Left ventricle myocardium inferior (tissue), 1 donor: ENCODE results near the gene REELD1. TPM values are rescaled to one million over a fixed set of nuclear protein-coding genes. Genes with fewer than 3 reads are reported as not detected.

Experiments
- DNase-seq: peaks from one replicate; pipeline ENCODE4 v3.0.0-alpha.2; 2020
- H3K27ac ChIP-seq: fragments of 200-600 bp; replicated peaks from 2 replicates; pipeline ENCODE4 v1.8.0; 2021
- H3K27me3 ChIP-seq: fragments of 200-600 bp; 2 replicates; pipeline ENCODE4 v1.8.0; 2021; ENCODE audit warnings: low read depth
- H3K36me3 ChIP-seq: fragments of 200-600 bp; 2 replicates; pipeline ENCODE4 v1.8.0; 2021
- H3K4me1 ChIP-seq: fragments of 200-600 bp; 2 replicates; pipeline ENCODE4 v1.8.0; 2021
- H3K4me3 ChIP-seq: fragments of 200-600 bp; 2 replicates; pipeline ENCODE4 v1.8.0; 2021; ENCODE audit warnings: mild to moderate bottlenecking, moderate library complexity
- H3K9me3 ChIP-seq: fragments of 200-600 bp; replicated peaks from 2 replicates; pipeline ENCODE4 v1.8.0; 2021
- CTCF ChIP-seq: fragments of 200-600 bp; IDR thresholded peaks from 2 replicates; pipeline ENCODE4 v1.8.0; 2021; ENCODE audit warnings: antibody characterized with exemption, mild to moderate bottlenecking, borderline replicate concordance
- intact Hi-C: fragments of 100-400 bp; cut with micrococcal nuclease; formaldehyde crosslinking; loops from one replicate; pipeline ENCODE4 v1.11.0; 2022
- total RNA-seq: library from RNA; stranded (reverse); fragmentation: NEBNext Ultra II Directional; extraction: Animal tissue kit (Norgen Biotek cat#: 25700); gene quantifications from one replicate; pipeline ENCODE4 v1.2.1, GENCODE V29; 2021
- donor health status: DM: no; HTN: yes; CAD: no; lungs with severe emphysema.

REELD1 gene
- total RNA-seq, 1 donor from 2014 or later: not detected

GRCh38 chr4:146252969-146253611 lies 38.8 kb downstream of the REELD1 start:
- H3K4me1 ChIP-seq: no peaks in the 10 kb centered on the region
- intact Hi-C loops: no loop called here
- no peaks in the 10 kb centered on the region for H3K27me3 ChIP-seq
- H3K36me3 ChIP-seq: peaks cover 8% of the 10 kb centered on the region
- no peak for DNase-seq
- no peaks in the 10 kb centered on the region for H3K9me3 ChIP-seq
- no peak for TF ChIP-seq CTCF
- no peak overlapping the region for H3K4me3 ChIP-seq
- H3K27ac ChIP-seq: no peak overlapping the region

- intact Hi-C loops: no loop called here
- no peaks in the 10 kb centered on the region for H3K27me3 ChIP-seq
- no peak overlapping the region for H3K27ac ChIP-seq
- peaks cover 14% of the 10 kb centered on the region for H3K36me3 ChIP-seq
- no peak overlapping the region for H3K4me3 ChIP-seq
- no peaks in the 10 kb centered on the region for H3K9me3 ChIP-seq
- no peaks in the 10 kb centered on the region for H3K4me1 ChIP-seq
- no peak for TF ChIP-seq CTCF
- no peak for DNase-seq
These were observed 41.1 kb downstream of the REELD1 start for GRCh38 chr4:146255463-146255862.

GRCh38 chr4:146255874-146256273 lies 41.5 kb downstream of the REELD1 start:
- no peaks in the 10 kb centered on the region for H3K27me3 ChIP-seq
- H3K4me3 ChIP-seq: no peak overlapping the region
- peaks cover 14% of the 10 kb centered on the region for H3K36me3 ChIP-seq
- H3K4me1 ChIP-seq: no peaks in the 10 kb centered on the region
- intact Hi-C loops: no loop called here
- H3K9me3 ChIP-seq: no peaks in the 10 kb centered on the region
- no peak for TF ChIP-seq CTCF
- DNase-seq: no peak
- H3K27ac ChIP-seq: no peak overlapping the region

GRCh38 chr4:146256328-146256727 lies 42.0 kb downstream of the REELD1 start:
- intact Hi-C loops: no loop called here
- DNase-seq: no peak

GRCh38 chr4:146257511-146257910 lies 43.2 kb downstream of the REELD1 start:
- no peak for TF ChIP-seq CTCF
- no peak for DNase-seq
- Histone ChIP-seq H3K4me1 (no peaks in the 10 kb centered on the region), H3K4me3 (no peak overlapping the region), H3K27ac (no peak overlapping the region), H3K27me3 (no peaks in the 10 kb centered on the region), H3K9me3 (no peaks in the 10 kb centered on the region), H3K36me3 (peaks cover 14% of the 10 kb centered on the region)
- intact Hi-C loops: no loop called here

More at GRCh38 chr4:146256328-146256727, 42.0 kb downstream of the REELD1 start:
- Histone ChIP-seq H3K27ac (no peak overlapping the region), H3K27me3 (no peaks in the 10 kb centered on the region), H3K36me3 (peaks cover 14% of the 10 kb centered on the region), H3K9me3 (no peaks in the 10 kb centered on the region), H3K4me1 (no peaks in the 10 kb centered on the region), H3K4me3 (no peak overlapping the region)
- no peak for TF ChIP-seq CTCF
